SU-DHL-6 (cell line): ENCODE measurements around the gene VARS1.

Experiments used
- CTCF ChIP-seq: fragments of 200-600 bp; sonication (generic); IDR thresholded peaks from one replicate; pipeline ENCODE4 v1.5.1; 2017; ENCODE audit warnings: antibody characterized with exemption, mild to moderate bottlenecking, low read length, moderate library complexity; ENCODE audit not compliant: insufficient read depth, poor library complexity, severe bottlenecking
- EZH2phosphoT487 ChIP-seq: fragments of 200-600 bp; sonication (generic), shearing (Covaris generic); conservative IDR thresholded peaks from 2 replicates; pipeline ENCODE4 v1.6.1; 2018; ENCODE audit warnings: mild to moderate bottlenecking, antibody characterized with exemption, low read length, moderate library complexity, mixed read lengths

DNA sequence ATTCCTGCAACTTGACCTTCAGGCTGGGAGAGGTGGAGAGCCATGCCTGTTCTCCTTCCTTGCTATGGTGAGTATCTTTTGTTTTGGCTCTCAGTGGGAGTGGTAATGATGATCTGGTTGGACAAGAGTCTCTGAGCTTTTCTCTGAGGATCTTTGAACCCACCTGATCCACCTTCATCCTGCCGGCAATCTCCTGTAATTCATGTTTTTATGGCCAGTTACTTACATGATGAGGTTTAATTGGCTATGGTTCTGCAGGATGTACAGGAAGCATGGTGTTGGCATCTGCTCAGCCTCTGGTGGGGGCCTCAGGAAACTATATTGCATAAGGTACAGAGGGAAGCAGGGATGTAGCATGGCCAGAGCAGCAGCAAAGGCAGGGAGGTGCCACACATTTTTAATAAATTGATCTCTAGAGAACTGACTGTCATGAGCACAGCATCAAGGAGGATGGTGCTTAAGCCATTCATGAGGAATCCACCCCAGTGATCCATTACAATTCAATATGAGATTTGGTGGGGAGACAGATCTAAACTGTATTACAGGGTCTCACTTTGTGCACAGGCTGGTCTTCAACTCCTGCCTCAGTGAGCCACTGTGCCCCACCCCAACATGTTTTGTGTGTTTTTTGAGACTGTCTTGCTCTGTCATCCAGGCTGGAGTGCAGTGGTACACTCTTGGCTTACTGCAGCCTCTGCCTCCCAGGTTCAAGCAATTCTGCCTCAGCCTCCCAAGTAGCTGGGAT, 42.0 kb upstream of the VARS1 start:
- TF ChIP-seq CTCF (no peak), EZH2phosphoT487 (no peak)
